B cell (primary cell): ENCODE data around the gene HSPBAP1. TPM values are rescaled to one million over a fixed set of nuclear protein-coding genes. Genes with fewer than 3 reads are reported as not detected.

Experiments used
- ATAC-seq: fragments of 200-7000 bp; cut with Tn5 transposase; one replicate; pipeline ENCODE4 v1.10.0; 2021; ENCODE audit warnings: low read depth, mild to moderate bottlenecking, moderate number of reproducible peaks, moderate library complexity
- CTCF ChIA-PET: fragments of 350-600 bp; sonication (Branson Sonifier 250); formaldehyde crosslinking; loops from one replicate; lab custom pipeline; 2021; ENCODE audit warnings: antibody characterized with exemption, inconsistent platforms; lab: Charles Lee
- POLR2A ChIA-PET: fragments of 350-600 bp; sonication (Branson Sonifier 250); formaldehyde crosslinking; loops from one replicate; lab custom pipeline; 2021; ENCODE audit warnings: antibody characterized with exemption; lab: Charles Lee
- DNase-seq: peaks from one replicate; pipeline ENCODE4 v3.0.0; 2013
- H2AFZ ChIP-seq: 2 replicates; pipeline ENCODE4 v1.6.1; 2012; ENCODE audit warnings: mild to moderate bottlenecking, low read depth, low read length; ENCODE audit not compliant: insufficient read depth, poor library complexity, severe bottlenecking
- H3K27ac ChIP-seq, 2 donors: 1 replicate in 1 of 2; 2 replicates in 1 of 2; pipeline ENCODE4 v1.5.1; 2012 to 2013; ENCODE audit warnings: low read length in 2 of 2, mild to moderate bottlenecking in 2 of 2, moderate library complexity in 1 of 2
- H3K27me3 ChIP-seq, 4 experiments: fragments of 200-600 bp in 1 of 4; sonication (generic) in 1 of 4; replicated peaks in 1 of 4; 1 replicate in 2 of 4; 2 replicates in 2 of 4; pipeline versions ENCODE4 v1.6.1 to v1.7.0; 2013 to 2016; ENCODE audit warnings: low read length in 3 of 4, mild to moderate bottlenecking in 2 of 4, mixed read lengths in 1 of 4, moderate library complexity in 1 of 4; ENCODE audit not compliant: insufficient read depth in 4 of 4, control insufficient read depth in 3 of 4; ENCODE audit errors: control extremely low read depth in 1 of 4
- H3K36me3 ChIP-seq, 2 experiments: replicated peaks in 1 of 2; 1 replicate in 1 of 2; 2 replicates in 1 of 2; pipeline versions ENCODE4 v1.6.1 to v1.7.1; 2013; ENCODE audit warnings: low read length in 1 of 2; ENCODE audit not compliant: insufficient read depth in 2 of 2, control insufficient read depth in 1 of 2; ENCODE audit errors: control extremely low read depth in 1 of 2, extremely low read depth in 1 of 2
- H3K4me1 ChIP-seq, 2 donors: fragments of 200-600 bp in 1 of 2; sonication (generic) in 1 of 2; 1 replicate in 1 of 2; 2 replicates in 1 of 2; pipeline versions ENCODE4 v1.5.1 to v1.6.1; 2013 to 2017; ENCODE audit warnings: low read length in 2 of 2; ENCODE audit not compliant: control insufficient read depth in 2 of 2, insufficient read depth in 2 of 2
- H3K4me2 ChIP-seq: replicated peaks from 2 replicates; pipeline ENCODE3; 2012; ENCODE audit warnings: mild to moderate bottlenecking, low read depth, low read length; ENCODE audit not compliant: poor library complexity, severe bottlenecking
- H3K4me3 ChIP-seq, 5 experiments: fragments of 200-600 bp in 1 of 5; sonication (generic) in 1 of 5; 1 replicate in 3 of 5; 2 replicates in 2 of 5; pipeline versions ENCODE4 v1.5.1 to v1.7.0; 2011 to 2016; ENCODE audit warnings: low read length in 4 of 5, mild to moderate bottlenecking in 4 of 5, low read depth in 2 of 5, control low read depth in 1 of 5, moderate library complexity in 1 of 5; ENCODE audit not compliant: insufficient read depth in 1 of 5; ENCODE audit errors: control extremely low read depth in 1 of 5, extremely low read depth in 1 of 5
- H3K79me2 ChIP-seq: fragments of 200-600 bp; sonication (generic); one replicate; pipeline ENCODE4 v1.6.0; 2016; ENCODE audit warnings: low read length; ENCODE audit not compliant: control insufficient read depth, insufficient read depth
- H3K9ac ChIP-seq: fragments of 200-600 bp; sonication (generic); 2 replicates; pipeline ENCODE4 v1.6.1; 2017; ENCODE audit warnings: mild to moderate bottlenecking, low read length, moderate library complexity
- H3K9me3 ChIP-seq, 3 donors: one replicate each; pipeline versions ENCODE4 v1.6.1 to v1.7.1; 2013; ENCODE audit warnings: low read length in 2 of 3; ENCODE audit not compliant: control insufficient read depth in 2 of 3, insufficient read depth in 1 of 3; ENCODE audit errors: control extremely low read depth in 1 of 3
- H4K20me1 ChIP-seq: 2 replicates; pipeline ENCODE4 v1.6.0; 2012; ENCODE audit warnings: mild to moderate bottlenecking, low read length; ENCODE audit not compliant: insufficient read depth, control insufficient read depth, poor library complexity, severe bottlenecking
- H3K27ac Mint-ChIP-seq: one replicate; pipeline ENCODE4 v1.8.0; 2021; ENCODE audit warnings: mixed read lengths
- H3K27me3 Mint-ChIP-seq: one replicate; pipeline ENCODE4 v1.8.0; 2021; ENCODE audit warnings: mixed read lengths
- H3K4me1 Mint-ChIP-seq: one replicate; pipeline ENCODE4 v1.8.0; 2021; ENCODE audit warnings: mixed read lengths
- H3K4me3 Mint-ChIP-seq: one replicate; pipeline ENCODE4 v1.8.0; 2021; ENCODE audit warnings: mixed read lengths
- H3K9me3 Mint-ChIP-seq: one replicate; pipeline ENCODE4 v1.8.0; 2022; ENCODE audit warnings: mixed read lengths; ENCODE audit not compliant: insufficient read depth
- EZH2 ChIP-seq: IDR thresholded peaks from 2 replicates; pipeline ENCODE4 v1.6.1; 2012; ENCODE audit warnings: borderline replicate concordance, low read depth, mild to moderate bottlenecking, moderate library complexity, low read length; ENCODE audit not compliant: insufficient read depth, poor library complexity, severe bottlenecking
- WGBS: methylation state at CpG from one replicate; pipeline ENCODE4 v1.1.5; 2013; ENCODE audit warnings: missing lambda C conversion rate; ENCODE audit not compliant: insufficient coverage; 5-methylcytosine and 5-hydroxymethylcytosine counted together
- intact Hi-C: fragments of 100-400 bp; cut with micrococcal nuclease; formaldehyde crosslinking; loops from one replicate; pipeline ENCODE4 v1.10.0; 2022
- polyA plus RNA-seq: library from polyadenylated mRNA; depleted of rRNA; stranded (reverse); fragments of >200 nt; gene quantifications from 2 replicates; pipeline ENCODE4 v1.2.3, GENCODE V29; 2012
- total RNA-seq, 2 donors: library from RNA; stranded (reverse); fragments of 120-200 nt in 1 of 2; gene quantifications; 1 replicate in 1 of 2; 2 replicates in 1 of 2; pipeline versions ENCODE4 v1.2.3 to v1.2.4, GENCODE V29; 2013 to 2022
- TF ChIP-seq, protein P1 (sequence below): fragments of 200-600 bp; IDR thresholded peaks from one replicate; pipeline ENCODE4 v1.8.0; 2022; ENCODE audit warnings: antibody characterized with exemption, mild to moderate bottlenecking

Gene HSPBAP1
- total and polyA plus RNA-seq, 2 donors (not counting 1 experiment from before 2014, with no cell fraction given): 23.0 to 49.6 TPM

DNA sequence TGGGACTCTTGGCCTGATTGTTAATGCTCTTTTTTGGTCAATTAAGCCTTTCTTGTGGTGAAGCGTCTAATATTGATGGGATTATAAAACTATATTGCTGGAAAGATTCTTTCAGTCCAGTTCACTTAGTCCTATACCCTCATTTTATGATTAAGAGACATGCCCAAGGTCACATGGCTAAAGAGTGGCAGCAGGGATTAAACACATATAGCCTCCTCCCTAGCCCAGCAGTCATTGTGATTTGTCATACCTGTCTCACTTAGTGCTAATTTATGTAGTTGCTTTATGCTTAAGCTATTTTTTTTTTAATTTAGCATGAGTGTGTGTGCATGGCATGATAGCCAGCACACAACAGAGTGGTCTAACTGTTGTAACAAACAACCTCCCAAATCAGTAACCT, 103.5 kb downstream of the HSPBAP1 start:
- ChIA-PET POLR2A (interaction anchor here (1.2 to 1.8 kb wide), 3 partner anchors 8 to 117 kb away, joined by 3 to 4 read pairs (median 4); partner anchors contain the start of gene PARP14), CTCF (interaction anchor here (4.2 kb wide), 1 partner anchor 11 kb away, joined by 29 read pairs; the partner anchor contains the start of gene PARP14)
- Histone ChIP-seq H3K79me2 (peaks cover 77% of the 10 kb centered on the region), H3K9ac (no peak overlapping the region), H3K4me3 (no peak overlapping the region), H3K36me3 (peaks cover 5 to 43% of the 10 kb centered on the region in 2 experiments), H2AFZ (no peak overlapping the region), H3K27me3 (no peaks in the 10 kb centered on the region), H3K27ac (no peak overlapping the region), H3K4me2 (peak overlapping the region; percentile 48), H4K20me1 (no peaks in the 10 kb centered on the region), H3K9me3 (no peaks in the 10 kb centered on the region), H3K4me1 (peaks cover 27 to 41% of the 10 kb centered on the region in 2 donors)
- H3K9me3 Mint-ChIP-seq: no peaks in the 10 kb centered on the region
- WGBS: no CpG with 5 or more reads among the region's 1 CpG
- no peak for DNase-seq
- H3K27me3 Mint-ChIP-seq: no peaks in the 10 kb centered on the region
- no peak overlapping the region for H3K27ac Mint-ChIP-seq
- no peak for ATAC-seq
- peaks cover 37% of the 10 kb centered on the region for H3K4me1 Mint-ChIP-seq
- H3K4me3 Mint-ChIP-seq: peak overlapping the region; percentile 26
- intact Hi-C loops: no loop called here
- TF ChIP-seq, protein P1, sequence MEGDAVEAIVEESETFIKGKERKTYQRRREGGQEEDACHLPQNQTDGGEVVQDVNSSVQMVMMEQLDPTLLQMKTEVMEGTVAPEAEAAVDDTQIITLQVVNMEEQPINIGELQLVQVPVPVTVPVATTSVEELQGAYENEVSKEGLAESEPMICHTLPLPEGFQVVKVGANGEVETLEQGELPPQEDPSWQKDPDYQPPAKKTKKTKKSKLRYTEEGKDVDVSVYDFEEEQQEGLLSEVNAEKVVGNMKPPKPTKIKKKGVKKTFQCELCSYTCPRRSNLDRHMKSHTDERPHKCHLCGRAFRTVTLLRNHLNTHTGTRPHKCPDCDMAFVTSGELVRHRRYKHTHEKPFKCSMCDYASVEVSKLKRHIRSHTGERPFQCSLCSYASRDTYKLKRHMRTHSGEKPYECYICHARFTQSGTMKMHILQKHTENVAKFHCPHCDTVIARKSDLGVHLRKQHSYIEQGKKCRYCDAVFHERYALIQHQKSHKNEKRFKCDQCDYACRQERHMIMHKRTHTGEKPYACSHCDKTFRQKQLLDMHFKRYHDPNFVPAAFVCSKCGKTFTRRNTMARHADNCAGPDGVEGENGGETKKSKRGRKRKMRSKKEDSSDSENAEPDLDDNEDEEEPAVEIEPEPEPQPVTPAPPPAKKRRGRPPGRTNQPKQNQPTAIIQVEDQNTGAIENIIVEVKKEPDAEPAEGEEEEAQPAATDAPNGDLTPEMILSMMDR: no peak
- TF ChIP-seq EZH2: no peak

Other genes starting within 250 kb of the HSPBAP1 start
- 29.8 and 31.2 TPM in 2 replicates for gene PARP9, start 229.5 kb downstream of the HSPBAP1 start, total RNA-seq
- gene PARP9, start 229.5 kb downstream of the HSPBAP1 start, polyA plus RNA-seq: 19.6 and 19.7 TPM in 2 replicates
- 41.1 and 44.0 TPM in 2 replicates for gene DTX3L, start 229.5 kb downstream of the HSPBAP1 start, total RNA-seq
- gene DTX3L, start 229.5 kb downstream of the HSPBAP1 start, polyA plus RNA-seq: 7.3 and 8.1 TPM in 2 replicates
- gene PARP15, start 216.2 kb downstream of the HSPBAP1 start, total RNA-seq: 172 and 182 TPM in 2 replicates
- gene PARP15, start 216.2 kb downstream of the HSPBAP1 start, polyA plus RNA-seq: 307 and 489 TPM in 2 replicates
- 188 and 195 TPM in 2 replicates for gene PARP14, start 113.0 kb downstream of the HSPBAP1 start, total RNA-seq
- 113 and 125 TPM in 2 replicates for gene PARP14, start 113.0 kb downstream of the HSPBAP1 start, polyA plus RNA-seq
- gene SLC49A4, start 1.2 kb upstream of the HSPBAP1 start, total RNA-seq: 20.0 and 23.0 TPM in 2 replicates
- gene SLC49A4, start 1.2 kb upstream of the HSPBAP1 start, polyA plus RNA-seq: 2.5 and 3.0 TPM in 2 replicates
- gene SEMA5B, start 233.9 kb upstream of the HSPBAP1 start, total RNA-seq: 0.05 TPM in 1 of 2 replicates, not detected in the other
- not detected in 2 replicates for gene SEMA5B, start 233.9 kb upstream of the HSPBAP1 start, polyA plus RNA-seq